HepG2 (cell line): ENCODE data around the gene CSNK1D. TPM values are rescaled to one million over a fixed set of nuclear protein-coding genes. Genes with fewer than 3 reads are reported as not detected.

Experiments used
- ARID2 ChIP-seq: sonication (generic); formaldehyde crosslinking; IDR thresholded peaks from 2 replicates; pipeline ENCODE4 v1.8.1; 2022; ENCODE audit warnings: mild to moderate bottlenecking, missing genetic modification reagents, borderline replicate concordance
- BCLAF1 ChIP-seq: fragments of 450-650 bp; IDR thresholded peaks from 2 replicates; pipeline ENCODE4 v1.6.1; 2017; ENCODE audit warnings: mild to moderate bottlenecking
- CERS6 ChIP-seq: sonication (generic); formaldehyde crosslinking; IDR thresholded peaks from 2 replicates; pipeline ENCODE4 v1.5.0; 2020; ENCODE audit warnings: missing genetic modification reagents
- HNRNPK ChIP-seq: fragments of 200-400 bp; formaldehyde crosslinking; IDR thresholded peaks from 2 replicates; pipeline ENCODE4 v1.6.1; 2018; ENCODE audit warnings: low read length, low read depth, moderate library complexity, mild to moderate bottlenecking; ENCODE audit not compliant: poor library complexity, severe bottlenecking
- KMT2A ChIP-seq: sonication (generic); formaldehyde crosslinking; IDR thresholded peaks from 2 replicates; pipeline ENCODE4 v1.4.0; 2020; ENCODE audit warnings: missing genetic modification reagents
- LCORL ChIP-seq, 2 experiments: fragments of 450-650 bp in 1 of 2; sonication (generic) in 1 of 2; formaldehyde crosslinking in 1 of 2; IDR thresholded peaks; 2 replicates each; pipeline versions ENCODE4 v1.5.0 to v1.6.1; 2017 to 2020; ENCODE audit warnings: antibody characterized with exemption in 1 of 2, missing genetic modification reagents in 1 of 2
- LRRFIP1 ChIP-seq: sonication (generic); formaldehyde crosslinking; conservative IDR thresholded peaks from 2 replicates; pipeline ENCODE4 v1.4.0; 2020; ENCODE audit warnings: missing genetic modification reagents
- MXD3 ChIP-seq: IDR thresholded peaks from 2 replicates; pipeline ENCODE4 v1.6.1; 2016; ENCODE audit warnings: mild to moderate bottlenecking, missing biosample characterization, missing genetic modification reagents
- NPAS2 ChIP-seq: sonication (generic); formaldehyde crosslinking; IDR thresholded peaks from 2 replicates; pipeline ENCODE4 v1.8.0; 2022; ENCODE audit warnings: mild to moderate bottlenecking, missing genetic modification reagents, borderline replicate concordance
- PHF20 ChIP-seq: sonication (generic); formaldehyde crosslinking; IDR thresholded peaks from 2 replicates; pipeline ENCODE4 v1.5.0; 2020; ENCODE audit warnings: mild to moderate bottlenecking, missing genetic modification reagents
- PTBP1 ChIP-seq: fragments of 200-400 bp; formaldehyde crosslinking; IDR thresholded peaks from 2 replicates; pipeline ENCODE4 v1.6.1; 2018; ENCODE audit warnings: low read length, low read depth; ENCODE audit not compliant: poor library complexity, severe bottlenecking
- RORA ChIP-seq: sonication (generic); formaldehyde crosslinking; IDR thresholded peaks from 2 replicates; pipeline ENCODE4 v1.5.0; 2020; ENCODE audit warnings: mild to moderate bottlenecking, missing genetic modification reagents, moderate library complexity
- STAT5B ChIP-seq: sonication (generic); formaldehyde crosslinking; IDR thresholded peaks from 2 replicates; pipeline ENCODE4 v1.4.0; 2020; ENCODE audit warnings: missing genetic modification reagents
- ZBTB33 ChIP-seq: sonication (generic); formaldehyde crosslinking; IDR thresholded peaks from 2 replicates; pipeline ENCODE4 v1.4.0; 2020; ENCODE audit warnings: missing genetic modification reagents
- ZNF326 ChIP-seq: sonication (generic); formaldehyde crosslinking; IDR thresholded peaks from 2 replicates; pipeline ENCODE4 v1.4.0; 2020; ENCODE audit warnings: missing genetic modification reagents, borderline replicate concordance
- ZNF776 ChIP-seq: sonication (generic); formaldehyde crosslinking; IDR thresholded peaks from 2 replicates; pipeline ENCODE4 v1.4.0; 2020; ENCODE audit warnings: mild to moderate bottlenecking, missing genetic modification reagents
- ZNF782 ChIP-seq: sonication (generic); formaldehyde crosslinking; IDR thresholded peaks from 2 replicates; pipeline ENCODE4 v1.4.0; 2020; ENCODE audit warnings: missing genetic modification reagents, mild to moderate bottlenecking, borderline replicate concordance
- polyA plus RNA-seq, 8 experiments: library from polyadenylated mRNA; depleted of rRNA in 3 of 8; stranded (reverse) in 7 of 8; unstranded in 1 of 8; fragments of >200 nt; fragmentation: Illumina TruSeq in 4 of 8; extraction: Trizol in 4 of 8; gene quantifications; 2 replicates each; pipeline versions ENCODE4 v1.2.1 to v1.2.3, GENCODE V29; 2011 to 2016; ENCODE audit warnings: low read depth in 4 of 8, missing spikeins in 1 of 8, mixed read lengths in 1 of 8; ENCODE audit not compliant: insufficient read depth in 1 of 8
- total RNA-seq, 5 experiments: library from RNA; depleted of rRNA; stranded (reverse); fragments of >200 nt; fragmentation: Illumina TruSeq; extraction: Trizol; gene quantifications; 2 replicates each; pipeline ENCODE4 v1.2.3, GENCODE V29; 2016; ENCODE audit warnings: low read depth in 1 of 5

Gene CSNK1D
- total and polyA plus RNA-seq, 2 of the 13 experiments (the other 11 are each of a cell fraction or from before 2014, with no cell fraction given), result 31.5 to 128 TPM

- no peak for TF ChIP-seq KMT2A (CRISPR knock-in tag)
- TF ChIP-seq LCORL (IDR thresholded peaks at IDR 0.05), result no peak
- TF ChIP-seq LCORL (CRISPR knock-in tag; IDR thresholded peaks at IDR 0.05), result no peak
- TF ChIP-seq STAT5B (CRISPR knock-in tag), result no peak
- TF ChIP-seq ZNF782, result no peak
- no peak for TF ChIP-seq MXD3 (CRISPR knock-in tag)
- TF ChIP-seq ARID2 (CRISPR knock-in tag), result peak; percentile 63; the same call in 1 of the 2 replicates
- no peak for TF ChIP-seq PHF20 (CRISPR knock-in tag)
- TF ChIP-seq BCLAF1, result no peak
- TF ChIP-seq RORA (CRISPR knock-in tag), result no peak
- TF ChIP-seq PTBP1, result peak; percentile 56
- TF ChIP-seq NPAS2 (CRISPR knock-in tag), result no peak
- TF ChIP-seq CERS6 (CRISPR knock-in tag), result no peak
- peak; percentile 71; the same call in 1 of the 2 replicates for TF ChIP-seq ZBTB33 (CRISPR knock-in tag)
- TF ChIP-seq LRRFIP1 (CRISPR knock-in tag), result no peak
- no peak for TF ChIP-seq HNRNPK
- 0 out of 2 replicates have a peak, but pooled peaks have one; percentile 8 for TF ChIP-seq ZNF776 (CRISPR knock-in tag)
- TF ChIP-seq ZNF326 (CRISPR knock-in tag), result no peak
Measured at GRCh38 chr17:82238472-82239201, 34.9 kb downstream of the CSNK1D start (continued).
